Forelimb muscle (tissue), 1 donor: ENCODE data around the gene RNF141. TPM values are rescaled to one million over a fixed set of nuclear protein-coding genes. Genes with fewer than 3 reads are reported as not detected.

Experiments used
- DNase-seq: peaks from one replicate; pipeline ENCODE4 v3.0.0-alpha.2; 2013; ENCODE audit warnings: low read depth
- polyA plus RNA-seq: library from polyadenylated mRNA; unstranded; fragments of 120-200 nt; gene quantifications from one replicate; pipeline ENCODE4 v1.2.1, GENCODE V29; 2013; ENCODE audit not compliant: insufficient read length

Gene RNF141
- polyA plus RNA-seq, 1 donor, result 23.0 TPM

GRCh38 chr11:10561043-10561818 is 20.2 kb upstream of the RNF141 start:
- DNase-seq, result no peak

GRCh38 chr11:10558288-10558687 is 17.3 kb upstream of the RNF141 start:
- DNase-seq, result no peak

GRCh38 chr11:10556590-10556989 is 15.6 kb upstream of the RNF141 start:
- DNase-seq, result no peak

GRCh38 chr11:10551845-10552352 is 10.9 kb upstream of the RNF141 start:
- DNase-seq, result no peak

GRCh38 chr11:10551290-10551592 is 10.3 kb upstream of the RNF141 start:
- no peak for DNase-seq

GRCh38 chr11:10550503-10551289 is 9.7 kb upstream of the RNF141 start:
- DNase-seq, result no peak

- no peak for DNase-seq
Measured at GRCh38 chr11:10544491-10545465, 3.8 kb upstream of the RNF141 start.

GRCh38 chr11:10543782-10544181 is 2.8 kb upstream of the RNF141 start:
- DNase-seq, result no peak

- DNase-seq, result no peak
Measured at GRCh38 chr11:10542776-10543175, 1.8 kb upstream of the RNF141 start.

- no peak for DNase-seq
Measured at GRCh38 chr11:10541561-10541930, 559 bp upstream of the RNF141 start.

GRCh38 chr11:10540546-10540914 is 457 bp downstream of the RNF141 start:
- DNase-seq, result no peak

GRCh38 chr11:10539339-10539738 is 1.6 kb downstream of the RNF141 start:
- DNase-seq, result no peak

GRCh38 chr11:10538924-10539323 is 2.1 kb downstream of the RNF141 start:
- DNase-seq, result no peak

- no peak for DNase-seq
Measured at GRCh38 chr11:10537600-10537999, 3.4 kb downstream of the RNF141 start.

GRCh38 chr11:10534316-10534715 is 6.7 kb downstream of the RNF141 start:
- DNase-seq, result no peak

- DNase-seq, result no peak
Measured at GRCh38 chr11:10533323-10533722, 7.7 kb downstream of the RNF141 start.

- DNase-seq, result no peak
Measured at GRCh38 chr11:10532526-10532925, 8.5 kb downstream of the RNF141 start.

- DNase-seq, result no peak
Measured at GRCh38 chr11:10529279-10529678, 11.7 kb downstream of the RNF141 start.

GRCh38 chr11:10528121-10528520 is 12.9 kb downstream of the RNF141 start:
- DNase-seq, result no peak

- DNase-seq, result no peak
Measured at GRCh38 chr11:10526974-10527918, 13.7 kb downstream of the RNF141 start.

GRCh38 chr11:10524471-10524870 is 16.5 kb downstream of the RNF141 start:
- DNase-seq, result no peak
